B cell (primary cell): ENCODE data around the gene OR10C1. TPM values are rescaled to one million over a fixed set of nuclear protein-coding genes. Genes with fewer than 3 reads are reported as not detected.

Experiments used
- ATAC-seq: fragments of 200-7000 bp; cut with Tn5 transposase; one replicate; pipeline ENCODE4 v1.10.0; 2021; ENCODE audit warnings: low read depth, mild to moderate bottlenecking, moderate number of reproducible peaks, moderate library complexity
- CTCF ChIA-PET: fragments of 350-600 bp; sonication (Branson Sonifier 250); formaldehyde crosslinking; loops from one replicate; lab custom pipeline; 2021; ENCODE audit warnings: antibody characterized with exemption, inconsistent platforms; lab: Charles Lee
- POLR2A ChIA-PET: fragments of 350-600 bp; sonication (Branson Sonifier 250); formaldehyde crosslinking; loops from one replicate; lab custom pipeline; 2021; ENCODE audit warnings: antibody characterized with exemption; lab: Charles Lee
- DNase-seq: peaks from one replicate; pipeline ENCODE4 v3.0.0; 2013
- H2AFZ ChIP-seq: 2 replicates; pipeline ENCODE4 v1.6.1; 2012; ENCODE audit warnings: mild to moderate bottlenecking, low read depth, low read length; ENCODE audit not compliant: insufficient read depth, poor library complexity, severe bottlenecking
- H3K27ac ChIP-seq, 2 donors: 1 replicate in 1 of 2; 2 replicates in 1 of 2; pipeline ENCODE4 v1.5.1; 2012 to 2013; ENCODE audit warnings: low read length in 2 of 2, mild to moderate bottlenecking in 2 of 2, moderate library complexity in 1 of 2
- H3K27me3 ChIP-seq, 4 experiments: fragments of 200-600 bp in 1 of 4; sonication (generic) in 1 of 4; replicated peaks in 1 of 4; 1 replicate in 2 of 4; 2 replicates in 2 of 4; pipeline versions ENCODE4 v1.6.1 to v1.7.0; 2013 to 2016; ENCODE audit warnings: low read length in 3 of 4, mild to moderate bottlenecking in 2 of 4, mixed read lengths in 1 of 4, moderate library complexity in 1 of 4; ENCODE audit not compliant: insufficient read depth in 4 of 4, control insufficient read depth in 3 of 4; ENCODE audit errors: control extremely low read depth in 1 of 4
- H3K36me3 ChIP-seq, 2 experiments: replicated peaks in 1 of 2; 1 replicate in 1 of 2; 2 replicates in 1 of 2; pipeline versions ENCODE4 v1.6.1 to v1.7.1; 2013; ENCODE audit warnings: low read length in 1 of 2; ENCODE audit not compliant: insufficient read depth in 2 of 2, control insufficient read depth in 1 of 2; ENCODE audit errors: control extremely low read depth in 1 of 2, extremely low read depth in 1 of 2
- H3K4me1 ChIP-seq, 2 donors: fragments of 200-600 bp in 1 of 2; sonication (generic) in 1 of 2; 1 replicate in 1 of 2; 2 replicates in 1 of 2; pipeline versions ENCODE4 v1.5.1 to v1.6.1; 2013 to 2017; ENCODE audit warnings: low read length in 2 of 2; ENCODE audit not compliant: control insufficient read depth in 2 of 2, insufficient read depth in 2 of 2
- H3K4me2 ChIP-seq: replicated peaks from 2 replicates; pipeline ENCODE3; 2012; ENCODE audit warnings: mild to moderate bottlenecking, low read depth, low read length; ENCODE audit not compliant: poor library complexity, severe bottlenecking
- H3K4me3 ChIP-seq, 5 experiments: fragments of 200-600 bp in 1 of 5; sonication (generic) in 1 of 5; 1 replicate in 3 of 5; 2 replicates in 2 of 5; pipeline versions ENCODE4 v1.5.1 to v1.7.0; 2011 to 2016; ENCODE audit warnings: low read length in 4 of 5, mild to moderate bottlenecking in 4 of 5, low read depth in 2 of 5, control low read depth in 1 of 5, moderate library complexity in 1 of 5; ENCODE audit not compliant: insufficient read depth in 1 of 5; ENCODE audit errors: control extremely low read depth in 1 of 5, extremely low read depth in 1 of 5
- H3K79me2 ChIP-seq: fragments of 200-600 bp; sonication (generic); one replicate; pipeline ENCODE4 v1.6.0; 2016; ENCODE audit warnings: low read length; ENCODE audit not compliant: control insufficient read depth, insufficient read depth
- H3K9ac ChIP-seq: fragments of 200-600 bp; sonication (generic); 2 replicates; pipeline ENCODE4 v1.6.1; 2017; ENCODE audit warnings: mild to moderate bottlenecking, low read length, moderate library complexity
- H3K9me3 ChIP-seq, 3 donors: one replicate each; pipeline versions ENCODE4 v1.6.1 to v1.7.1; 2013; ENCODE audit warnings: low read length in 2 of 3; ENCODE audit not compliant: control insufficient read depth in 2 of 3, insufficient read depth in 1 of 3; ENCODE audit errors: control extremely low read depth in 1 of 3
- H4K20me1 ChIP-seq: 2 replicates; pipeline ENCODE4 v1.6.0; 2012; ENCODE audit warnings: mild to moderate bottlenecking, low read length; ENCODE audit not compliant: insufficient read depth, control insufficient read depth, poor library complexity, severe bottlenecking
- H3K27ac Mint-ChIP-seq: one replicate; pipeline ENCODE4 v1.8.0; 2021; ENCODE audit warnings: mixed read lengths
- H3K27me3 Mint-ChIP-seq: one replicate; pipeline ENCODE4 v1.8.0; 2021; ENCODE audit warnings: mixed read lengths
- H3K4me1 Mint-ChIP-seq: one replicate; pipeline ENCODE4 v1.8.0; 2021; ENCODE audit warnings: mixed read lengths
- H3K4me3 Mint-ChIP-seq: one replicate; pipeline ENCODE4 v1.8.0; 2021; ENCODE audit warnings: mixed read lengths
- H3K9me3 Mint-ChIP-seq: one replicate; pipeline ENCODE4 v1.8.0; 2022; ENCODE audit warnings: mixed read lengths; ENCODE audit not compliant: insufficient read depth
- CTCF ChIP-seq: fragments of 200-600 bp; IDR thresholded peaks from one replicate; pipeline ENCODE4 v1.8.0; 2022; ENCODE audit warnings: antibody characterized with exemption, mild to moderate bottlenecking
- EZH2 ChIP-seq: IDR thresholded peaks from 2 replicates; pipeline ENCODE4 v1.6.1; 2012; ENCODE audit warnings: borderline replicate concordance, low read depth, mild to moderate bottlenecking, moderate library complexity, low read length; ENCODE audit not compliant: insufficient read depth, poor library complexity, severe bottlenecking
- WGBS: methylation state at CpG from one replicate; pipeline ENCODE4 v1.1.5; 2013; ENCODE audit warnings: missing lambda C conversion rate; ENCODE audit not compliant: insufficient coverage; 5-methylcytosine and 5-hydroxymethylcytosine counted together
- intact Hi-C: fragments of 100-400 bp; cut with micrococcal nuclease; formaldehyde crosslinking; loops from one replicate; pipeline ENCODE4 v1.10.0; 2022
- polyA plus RNA-seq: library from polyadenylated mRNA; depleted of rRNA; stranded (reverse); fragments of >200 nt; gene quantifications from 2 replicates; pipeline ENCODE4 v1.2.3, GENCODE V29; 2012
- total RNA-seq, 2 donors: library from RNA; stranded (reverse); fragments of 120-200 nt in 1 of 2; gene quantifications; 1 replicate in 1 of 2; 2 replicates in 1 of 2; pipeline versions ENCODE4 v1.2.3 to v1.2.4, GENCODE V29; 2013 to 2022

The OR10C1 gene
- total and polyA plus RNA-seq, 2 donors (not counting 1 experiment from before 2014, with no cell fraction given) = not detected

GRCh38 chr6:29456971-29457370 is 17.9 kb downstream of the OR10C1 start, which contains the start of the genes OR11A1 and OR2H1:
OR11A1 (minus strand) TSS chr6:29457071; CDS start chr6:29427641, 29,430 bp downstream.
OR2H1 (plus strand) TSS chr6:29457155; CDS start chr6:29461770, 4,615 bp downstream.
- Mint-ChIP-seq H3K9me3 (no peaks in the 10 kb centered on the region), H3K4me3 (no peak within 1 kb of the TSS), H3K27me3 (peaks cover 24% of the 10 kb centered on the region), H3K27ac (no peak within 1 kb of the TSS), H3K4me1 (no peaks in the 10 kb centered on the region)
- Histone ChIP-seq H3K36me3 (no peaks in the 10 kb centered on the region), H3K27me3 (no peaks in the 10 kb centered on the region), H3K9ac (no peak within 1 kb of the TSS), H3K4me2 (no peak within 1 kb of the TSS), H3K4me3 (no peak within 1 kb of the TSS), H3K79me2 (no peaks in the 10 kb centered on the region), H4K20me1 (no peaks in the 10 kb centered on the region), H3K9me3 (no peaks in the 10 kb centered on the region), H2AFZ (no peak within 1 kb of the TSS), H3K27ac (no peak within 1 kb of the TSS), H3K4me1 (no peaks in the 10 kb centered on the region)
- intact Hi-C loops = no loop called here
- DNase-seq = no peak
- ATAC-seq = no peak
- no peak for TF ChIP-seq EZH2
- no peak for TF ChIP-seq CTCF
- CTCF ChIA-PET = no interaction called here
- no CpG with 5 or more reads among the region's 2 CpGs for WGBS
- POLR2A ChIA-PET = no interaction called here

GRCh38 chr6:29461021-29461814 is 22.1 kb downstream of the OR10C1 start:
- Mint-ChIP-seq H3K27me3 (peaks cover 21% of the 10 kb centered on the region), H3K4me1 (no peaks in the 10 kb centered on the region), H3K4me3 (no peak overlapping the region), H3K9me3 (no peaks in the 10 kb centered on the region), H3K27ac (no peak overlapping the region)
- no peak overlapping the region for H3K27ac ChIP-seq
- ATAC-seq (no peak), DNase-seq (no peak)
- H3K4me1 ChIP-seq = no peaks in the 10 kb centered on the region
- ChIA-PET CTCF (no interaction called here), POLR2A (no interaction called here)
- H4K20me1 ChIP-seq = no peaks in the 10 kb centered on the region
- no peaks in the 10 kb centered on the region for H3K79me2 ChIP-seq
- intact Hi-C loops = no loop called here
- H2AFZ ChIP-seq = no peak overlapping the region
- H3K4me3 ChIP-seq = no peak overlapping the region
- H3K4me2 ChIP-seq = no peak overlapping the region
- H3K27me3 ChIP-seq = peaks cover 0 to 5% (median 1%) of the 10 kb centered on the region in 4 experiments
- no peaks in the 10 kb centered on the region for H3K9me3 ChIP-seq
- WGBS = no CpG with 5 or more reads among the region's 5 CpGs
- H3K9ac ChIP-seq = no peak overlapping the region
- TF ChIP-seq CTCF = no peak
- TF ChIP-seq EZH2 = no peak
- H3K36me3 ChIP-seq = no peaks in the 10 kb centered on the region
